Osteocyte (in vitro differentiated cells): Measurements from ENCODE around the gene OTULIN. TPM values are rescaled to one million over a fixed set of nuclear protein-coding genes. Genes with fewer than 3 reads are reported as not detected.
A peak's percentile ranks its signal among the peaks of the same experiment; 100 is the strongest.

ENCODE experiments used
- DNase-seq: peaks from one replicate; pipeline ENCODE4 v3.0.0; 2021; ENCODE audit warnings: mixed read lengths; ENCODE audit not compliant: unreplicated experiment; ENCODE audit errors: extremely low spot score
- H3K27ac Mint-ChIP-seq: one replicate; pipeline ENCODE4 v1.8.0; 2021; ENCODE audit warnings: mild to moderate bottlenecking, mixed read lengths; ENCODE audit not compliant: unreplicated experiment
- H3K27me3 Mint-ChIP-seq: one replicate; pipeline ENCODE4 v1.8.0; 2021; ENCODE audit warnings: mixed read lengths; ENCODE audit not compliant: unreplicated experiment
- H3K36me3 Mint-ChIP-seq: one replicate; pipeline ENCODE4 v1.8.0; 2021; ENCODE audit warnings: mixed read lengths; ENCODE audit not compliant: unreplicated experiment
- H3K4me1 Mint-ChIP-seq: one replicate; pipeline ENCODE4 v1.8.0; 2021; ENCODE audit warnings: mixed read lengths; ENCODE audit not compliant: unreplicated experiment
- H3K4me3 Mint-ChIP-seq: one replicate; pipeline ENCODE4 v1.8.0; 2021; ENCODE audit warnings: mild to moderate bottlenecking, moderate library complexity, mixed read lengths; ENCODE audit not compliant: unreplicated experiment
- H3K9me3 Mint-ChIP-seq: one replicate; pipeline ENCODE4 v1.8.0; 2021; ENCODE audit warnings: mixed read lengths; ENCODE audit not compliant: unreplicated experiment
- total RNA-seq: library from RNA; stranded (reverse); gene quantifications from 2 replicates; pipeline ENCODE4 v1.2.1, GENCODE V29; 2021
- TF ChIP-seq, protein P1 (sequence below): fragments of 200-600 bp; sonication (generic); IDR thresholded peaks from 2 replicates; pipeline ENCODE4 v1.5.0; 2021; ENCODE audit warnings: antibody characterized with exemption, mild to moderate bottlenecking, moderate library complexity

OTULIN gene
- total RNA-seq, 1 donor from 2014 or later: 30.2 TPM

DNA sequence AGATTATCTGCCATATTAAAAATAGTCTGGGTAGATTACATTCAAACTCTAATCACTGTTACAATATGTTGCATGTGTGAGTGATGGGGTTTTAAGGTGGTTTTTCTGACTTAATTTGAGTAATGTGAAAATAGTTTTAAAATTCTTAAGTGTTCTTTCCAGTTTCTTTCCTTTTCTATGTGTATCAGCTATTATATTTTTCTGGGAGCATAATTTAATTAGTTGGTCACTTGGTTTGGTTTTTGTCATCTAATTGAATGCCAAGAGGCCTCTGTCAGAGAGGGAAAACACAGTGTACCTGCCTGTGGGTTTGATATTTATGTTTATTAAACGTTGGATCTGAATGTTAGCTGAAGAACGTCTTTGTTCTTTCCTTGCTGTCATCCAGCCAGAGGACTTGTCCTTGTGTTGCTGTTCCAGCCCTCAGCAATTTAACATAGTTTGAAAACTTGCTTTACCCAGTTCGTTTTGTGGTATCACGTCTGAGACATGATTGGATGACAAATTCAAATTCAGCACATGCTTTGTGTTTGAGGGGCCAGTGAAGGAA, 19.5 kb downstream of the OTULIN start:
- H3K4me1 Mint-ChIP-seq: peaks cover 5% of the 10 kb centered on the region
- no peaks in the 10 kb centered on the region for H3K27me3 Mint-ChIP-seq
- no peak overlapping the region for H3K27ac Mint-ChIP-seq
- TF ChIP-seq, protein P1, sequence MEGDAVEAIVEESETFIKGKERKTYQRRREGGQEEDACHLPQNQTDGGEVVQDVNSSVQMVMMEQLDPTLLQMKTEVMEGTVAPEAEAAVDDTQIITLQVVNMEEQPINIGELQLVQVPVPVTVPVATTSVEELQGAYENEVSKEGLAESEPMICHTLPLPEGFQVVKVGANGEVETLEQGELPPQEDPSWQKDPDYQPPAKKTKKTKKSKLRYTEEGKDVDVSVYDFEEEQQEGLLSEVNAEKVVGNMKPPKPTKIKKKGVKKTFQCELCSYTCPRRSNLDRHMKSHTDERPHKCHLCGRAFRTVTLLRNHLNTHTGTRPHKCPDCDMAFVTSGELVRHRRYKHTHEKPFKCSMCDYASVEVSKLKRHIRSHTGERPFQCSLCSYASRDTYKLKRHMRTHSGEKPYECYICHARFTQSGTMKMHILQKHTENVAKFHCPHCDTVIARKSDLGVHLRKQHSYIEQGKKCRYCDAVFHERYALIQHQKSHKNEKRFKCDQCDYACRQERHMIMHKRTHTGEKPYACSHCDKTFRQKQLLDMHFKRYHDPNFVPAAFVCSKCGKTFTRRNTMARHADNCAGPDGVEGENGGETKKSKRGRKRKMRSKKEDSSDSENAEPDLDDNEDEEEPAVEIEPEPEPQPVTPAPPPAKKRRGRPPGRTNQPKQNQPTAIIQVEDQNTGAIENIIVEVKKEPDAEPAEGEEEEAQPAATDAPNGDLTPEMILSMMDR: no peak
- no peaks in the 10 kb centered on the region for H3K9me3 Mint-ChIP-seq
- no peak for DNase-seq
- H3K36me3 Mint-ChIP-seq: peaks cover 42% of the 10 kb centered on the region
- H3K4me3 Mint-ChIP-seq: no peak overlapping the region

DNA sequence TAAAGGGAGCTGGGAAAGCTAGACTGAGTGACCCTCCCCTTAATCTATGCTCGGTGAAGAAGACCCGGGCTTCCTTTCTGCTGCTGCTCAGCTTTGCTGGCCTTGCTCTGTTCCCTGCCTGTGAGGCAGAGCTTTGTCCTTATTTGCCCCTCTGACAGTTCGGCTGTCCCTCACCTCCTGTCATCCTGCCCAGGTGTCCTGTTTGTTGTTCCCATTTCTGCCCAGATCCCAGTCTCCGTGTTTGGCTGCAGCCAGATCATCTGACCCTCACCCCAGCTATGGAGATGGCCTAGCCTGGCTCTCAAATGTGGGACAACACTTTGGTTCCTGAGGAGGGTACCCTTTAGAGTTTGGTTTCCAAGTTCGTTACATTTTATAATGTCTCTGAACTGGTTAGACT, 20.2 kb downstream of the OTULIN start:
- no peak for DNase-seq
- Mint-ChIP-seq H3K4me3 (no peak overlapping the region), H3K4me1 (peaks cover 5% of the 10 kb centered on the region), H3K27me3 (no peaks in the 10 kb centered on the region), H3K27ac (no peak overlapping the region), H3K36me3 (peaks cover 50% of the 10 kb centered on the region), H3K9me3 (peaks cover 3% of the 10 kb centered on the region)
- TF ChIP-seq, protein P1: no peak

DNA sequence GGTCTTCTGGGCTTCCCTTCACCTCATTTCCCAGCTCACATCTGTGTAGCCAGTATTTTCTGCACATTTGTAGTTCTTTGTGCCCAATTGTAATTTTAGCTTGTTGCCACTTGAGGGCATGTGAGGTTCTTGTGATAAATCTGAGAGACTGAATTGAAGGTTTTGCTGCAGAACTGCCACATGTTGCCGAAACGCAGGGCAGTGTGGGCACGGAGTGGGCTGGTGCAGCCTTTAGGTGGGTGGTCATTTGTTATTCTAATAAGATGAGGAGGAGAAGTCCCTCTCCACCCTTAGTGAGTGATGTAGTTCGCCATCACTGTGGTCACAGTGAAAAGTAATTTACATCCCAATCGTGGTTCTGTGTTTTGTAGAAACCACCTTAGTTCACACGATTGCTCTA, 21.2 kb downstream of the OTULIN start:
- Mint-ChIP-seq H3K27me3 (no peaks in the 10 kb centered on the region), H3K4me3 (no peak overlapping the region), H3K4me1 (peaks cover 5% of the 10 kb centered on the region), H3K36me3 (peaks cover 57% of the 10 kb centered on the region), H3K27ac (no peak overlapping the region), H3K9me3 (peaks cover 5% of the 10 kb centered on the region)
- no peak for DNase-seq
- TF ChIP-seq, protein P1: peak; percentile 75

DNA sequence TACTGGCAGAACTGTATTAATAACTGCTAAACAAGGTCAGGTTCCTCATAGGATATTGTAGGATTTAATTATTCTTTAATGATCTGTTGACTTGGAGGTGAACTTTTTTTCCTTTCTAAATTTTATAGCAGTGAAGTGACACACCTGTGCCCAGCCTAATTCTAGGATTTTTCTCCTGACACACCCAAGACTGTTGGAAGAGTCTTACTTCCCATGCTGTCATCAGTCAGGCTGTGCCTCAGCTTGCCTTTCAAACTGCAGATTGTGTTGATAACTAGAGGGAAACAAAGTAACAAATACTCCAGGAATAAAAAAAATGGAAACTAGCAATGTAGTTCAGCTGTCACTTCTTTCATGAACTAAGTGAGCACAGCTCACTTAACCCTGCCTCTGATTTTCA, 22.0 kb downstream of the OTULIN start:
- H3K9me3 Mint-ChIP-seq: peaks cover 5% of the 10 kb centered on the region
- H3K27me3 Mint-ChIP-seq: no peaks in the 10 kb centered on the region

DNA sequence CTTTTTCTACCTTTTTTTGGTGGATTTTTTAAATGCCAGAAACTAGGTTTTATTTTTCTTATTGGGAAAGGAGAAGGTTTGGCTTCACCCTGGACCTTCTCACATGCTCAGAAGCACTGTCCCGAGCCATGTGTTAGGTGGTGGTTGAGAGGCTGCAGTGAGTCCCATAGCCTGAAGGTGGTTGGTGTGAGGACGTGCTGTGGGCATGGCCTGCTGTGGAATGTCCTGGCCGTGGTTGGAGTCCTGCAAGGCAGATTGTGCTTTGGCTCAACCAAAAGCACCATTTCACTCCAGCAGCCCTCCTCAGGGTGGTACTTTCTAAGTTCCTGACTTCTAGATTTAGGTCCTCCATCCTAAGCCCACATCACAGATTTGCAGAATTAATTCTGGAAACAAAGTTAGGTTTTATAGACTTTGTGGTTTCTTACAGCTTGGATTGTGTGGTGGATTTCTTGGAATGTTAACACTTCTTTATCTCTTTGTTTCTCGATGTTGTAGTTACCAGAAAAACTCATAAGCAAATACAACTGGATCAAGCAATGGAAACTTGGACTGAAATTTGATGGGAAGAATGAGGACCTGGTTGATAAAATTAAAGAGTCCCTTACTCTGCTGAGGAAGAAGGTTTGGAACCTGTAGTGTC, 22.6 kb downstream of the OTULIN start:
- Mint-ChIP-seq H3K9me3 (peaks cover 5% of the 10 kb centered on the region), H3K4me3 (no peak overlapping the region), H3K27ac (no peak overlapping the region), H3K27me3 (no peaks in the 10 kb centered on the region), H3K36me3 (peaks cover 53% of the 10 kb centered on the region), H3K4me1 (peaks cover 5% of the 10 kb centered on the region)
- DNase-seq: no peak
- TF ChIP-seq, protein P1: no peak

More for the DNA sequence above, 22.0 kb downstream of the OTULIN start:
- no peak overlapping the region for H3K4me3 Mint-ChIP-seq
- H3K4me1 Mint-ChIP-seq: peaks cover 5% of the 10 kb centered on the region
- H3K36me3 Mint-ChIP-seq: peaks cover 58% of the 10 kb centered on the region
- H3K27ac Mint-ChIP-seq: no peak overlapping the region
- no peak for DNase-seq
- TF ChIP-seq, protein P1: no peak
